Retinal pigment epithelial cell (primary cell): ENCODE measurements around the gene PCNX1.
"Not testable (repeated sequence)": the region's sequence is repeated elsewhere in the genome, so short reads cannot be mapped to it uniquely, and the experiment has no call there.

Experiments used
- DNase-seq: peaks from one replicate; pipeline ENCODE4 v3.0.0-alpha.2; 2010; ENCODE audit warnings: low read depth
- H3K4me3 ChIP-seq: 2 replicates; pipeline ENCODE4 v1.5.1; 2011; ENCODE audit warnings: mild to moderate bottlenecking, low read length, control low read depth, moderate library complexity
- TF ChIP-seq, protein P1 (sequence below): conservative IDR thresholded peaks from 2 replicates; pipeline ENCODE4 v1.5.1; 2011; ENCODE audit warnings: low read depth, low read length, control low read depth, inconsistent platforms

PCNX1 gene

DNA sequence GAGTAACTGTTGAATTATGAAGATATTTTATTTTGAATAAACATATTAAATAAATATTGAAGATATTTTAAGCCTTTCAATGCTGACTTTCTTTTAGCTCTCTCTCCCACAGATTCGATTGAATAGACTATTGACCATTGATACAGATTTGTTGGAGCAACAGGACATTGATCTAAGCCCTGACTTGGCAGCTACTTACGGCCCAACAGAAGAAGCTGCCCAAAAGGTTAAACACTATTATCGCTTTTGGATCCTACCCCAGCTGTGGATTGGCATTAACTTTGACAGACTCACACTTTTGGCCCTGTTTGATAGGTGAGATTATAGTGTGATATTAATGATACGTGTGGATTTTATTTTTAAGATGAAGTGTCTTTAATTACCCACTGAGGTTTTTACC lies 105.6 kb downstream of the PCNX1 start:
- TF ChIP-seq, protein P1, sequence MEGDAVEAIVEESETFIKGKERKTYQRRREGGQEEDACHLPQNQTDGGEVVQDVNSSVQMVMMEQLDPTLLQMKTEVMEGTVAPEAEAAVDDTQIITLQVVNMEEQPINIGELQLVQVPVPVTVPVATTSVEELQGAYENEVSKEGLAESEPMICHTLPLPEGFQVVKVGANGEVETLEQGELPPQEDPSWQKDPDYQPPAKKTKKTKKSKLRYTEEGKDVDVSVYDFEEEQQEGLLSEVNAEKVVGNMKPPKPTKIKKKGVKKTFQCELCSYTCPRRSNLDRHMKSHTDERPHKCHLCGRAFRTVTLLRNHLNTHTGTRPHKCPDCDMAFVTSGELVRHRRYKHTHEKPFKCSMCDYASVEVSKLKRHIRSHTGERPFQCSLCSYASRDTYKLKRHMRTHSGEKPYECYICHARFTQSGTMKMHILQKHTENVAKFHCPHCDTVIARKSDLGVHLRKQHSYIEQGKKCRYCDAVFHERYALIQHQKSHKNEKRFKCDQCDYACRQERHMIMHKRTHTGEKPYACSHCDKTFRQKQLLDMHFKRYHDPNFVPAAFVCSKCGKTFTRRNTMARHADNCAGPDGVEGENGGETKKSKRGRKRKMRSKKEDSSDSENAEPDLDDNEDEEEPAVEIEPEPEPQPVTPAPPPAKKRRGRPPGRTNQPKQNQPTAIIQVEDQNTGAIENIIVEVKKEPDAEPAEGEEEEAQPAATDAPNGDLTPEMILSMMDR = no peak
- DNase-seq = no peak
- H3K4me3 ChIP-seq = no peak overlapping the region

DNA sequence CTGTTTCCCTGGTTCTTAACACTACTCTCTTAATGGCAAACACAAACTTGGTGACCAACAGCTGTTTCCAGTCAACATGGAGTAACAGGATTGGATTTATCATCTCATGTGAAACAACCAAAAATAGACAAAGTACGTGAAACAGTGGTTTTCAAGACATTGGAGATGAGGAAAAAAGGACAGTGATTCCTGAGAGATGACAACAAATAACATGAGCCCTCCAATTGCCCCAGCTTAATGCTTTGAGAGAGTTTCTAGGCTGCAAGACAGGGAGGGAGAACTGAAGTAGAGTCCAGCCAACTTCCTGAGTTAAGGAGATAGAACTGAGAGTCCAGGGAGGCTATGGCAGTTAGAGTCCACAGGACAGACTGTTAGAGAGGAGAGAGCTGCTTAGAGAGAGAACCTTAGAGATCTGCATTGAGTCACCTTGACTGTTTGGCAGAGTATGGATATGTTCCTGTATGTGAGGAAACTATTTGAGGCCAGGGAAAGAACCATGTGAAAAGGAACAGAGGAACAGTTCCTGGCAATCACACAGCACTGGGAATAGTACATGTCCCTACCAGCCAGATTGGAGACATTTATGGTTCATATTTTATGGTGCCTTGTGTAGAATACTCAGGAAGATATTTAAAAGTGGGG lies 106.4 kb downstream of the PCNX1 start:
- TF ChIP-seq, protein P1 = no peak
- no peak overlapping the region for H3K4me3 ChIP-seq
- no peak for DNase-seq

DNA sequence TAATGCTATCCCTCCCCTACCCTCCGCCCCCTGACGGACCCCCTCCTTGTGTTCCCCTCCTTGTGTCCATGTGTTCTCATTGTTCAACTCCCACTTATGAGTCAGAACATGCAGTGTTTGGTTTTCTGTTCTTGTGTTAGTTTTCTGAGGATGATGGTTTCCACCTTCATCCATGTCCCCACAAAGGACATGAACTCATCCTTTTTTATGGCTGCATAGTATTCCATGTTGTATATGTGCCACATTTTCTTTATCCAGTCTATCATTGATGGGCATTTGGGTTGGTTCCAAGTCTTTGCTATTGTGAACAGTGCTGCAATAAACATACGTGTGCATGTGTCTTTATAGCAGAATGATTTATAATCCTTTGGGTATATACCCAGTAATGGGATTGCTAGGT lies 112.7 kb downstream of the PCNX1 start:
- H3K4me3 ChIP-seq, DNase-seq: not testable (repeated sequence)

DNA sequence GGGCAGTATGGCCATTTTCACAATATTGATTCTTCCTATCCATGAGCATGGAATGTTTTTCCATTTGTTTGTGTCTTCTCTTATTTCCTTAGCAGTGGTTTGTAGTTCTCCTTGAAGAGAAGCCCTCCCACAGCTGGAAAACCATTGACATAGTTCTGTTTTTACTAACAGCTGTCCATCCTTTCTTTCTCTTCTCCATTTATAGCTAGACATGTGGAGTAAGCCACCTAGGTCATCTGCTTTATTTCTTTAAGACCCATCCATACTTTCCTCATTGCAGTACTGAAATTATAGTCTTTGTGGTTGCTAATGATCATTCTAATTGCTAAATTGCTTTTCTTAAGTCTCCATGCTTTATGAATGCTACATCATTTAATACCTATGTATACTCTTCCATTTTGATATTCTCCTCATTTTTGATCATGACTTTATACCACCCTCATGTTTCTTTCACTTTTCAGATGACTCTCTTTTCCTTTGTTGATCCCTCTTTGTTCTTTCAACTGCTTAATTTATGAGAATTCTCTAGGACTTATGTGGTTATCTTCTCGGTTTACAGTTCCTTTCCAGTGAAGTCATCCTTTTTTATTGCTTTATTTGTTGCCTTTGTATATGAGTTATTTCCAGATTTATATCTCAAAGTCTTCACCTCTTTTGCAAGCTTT lies 114.2 kb downstream of the PCNX1 start:
- TF ChIP-seq, protein P1 = no peak
- no peak overlapping the region for H3K4me3 ChIP-seq
- no peak for DNase-seq

DNA sequence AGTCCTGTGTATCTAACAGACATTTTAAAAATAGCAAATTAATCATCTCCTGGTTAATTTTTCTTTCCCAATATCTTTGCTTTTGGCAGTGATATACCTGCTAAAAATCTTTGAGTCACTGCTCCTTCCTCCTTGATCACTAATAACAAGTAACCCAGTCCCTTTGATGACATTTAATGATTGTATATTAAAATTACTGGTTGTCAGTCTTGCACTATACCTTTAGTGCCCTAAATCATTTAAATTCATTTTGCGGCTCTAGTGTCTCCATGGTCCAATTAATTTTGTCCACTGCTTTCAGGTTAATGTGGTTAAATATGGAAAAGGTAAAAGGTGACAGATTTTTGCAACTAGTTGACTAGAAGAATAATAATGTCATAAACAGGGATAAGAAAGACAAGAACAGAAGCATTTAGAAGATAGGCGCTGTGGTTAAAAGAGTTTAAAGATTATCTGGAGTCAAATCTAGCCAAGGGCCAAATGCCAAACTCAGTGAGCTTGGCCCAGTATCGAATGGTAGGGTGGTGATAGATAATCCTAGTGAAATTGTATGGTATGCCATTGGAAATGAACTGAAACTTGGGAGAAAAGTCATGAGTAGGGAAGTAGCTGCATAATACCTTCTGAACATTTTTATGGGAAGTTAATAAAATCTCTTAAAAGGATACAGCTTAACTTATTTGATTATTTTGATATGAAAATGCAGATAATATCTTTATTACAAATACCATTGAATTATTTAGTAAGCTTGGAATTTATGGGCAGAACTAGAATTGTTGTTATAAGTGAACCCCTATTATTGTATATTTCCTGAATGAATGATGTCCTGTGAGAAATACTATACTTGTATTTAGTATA lies 115.0 kb downstream of the PCNX1 start:
- no peak for DNase-seq
- TF ChIP-seq, protein P1 = no peak
- H3K4me3 ChIP-seq = no peak overlapping the region

DNA sequence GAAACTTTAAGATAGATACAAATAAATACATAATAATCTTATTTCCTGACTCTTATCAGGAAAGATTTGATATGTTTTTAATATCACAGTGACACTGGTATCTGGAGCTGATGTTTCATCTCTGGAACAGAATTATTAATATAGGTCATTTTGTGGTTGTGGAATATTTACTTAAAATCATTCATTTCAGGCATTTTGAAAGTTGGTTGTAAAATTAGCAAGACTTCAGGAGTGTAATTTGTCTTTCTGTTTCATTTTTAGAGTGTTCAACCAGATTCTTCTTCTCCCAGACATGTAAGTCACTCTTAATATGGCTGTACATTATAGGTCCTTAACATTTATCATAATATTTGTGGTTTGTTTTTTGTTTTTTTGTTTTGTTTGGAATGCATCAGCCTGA lies 115.7 kb downstream of the PCNX1 start:
- H3K4me3 ChIP-seq = no peak overlapping the region
- DNase-seq = no peak
- TF ChIP-seq, protein P1 = no peak

DNA sequence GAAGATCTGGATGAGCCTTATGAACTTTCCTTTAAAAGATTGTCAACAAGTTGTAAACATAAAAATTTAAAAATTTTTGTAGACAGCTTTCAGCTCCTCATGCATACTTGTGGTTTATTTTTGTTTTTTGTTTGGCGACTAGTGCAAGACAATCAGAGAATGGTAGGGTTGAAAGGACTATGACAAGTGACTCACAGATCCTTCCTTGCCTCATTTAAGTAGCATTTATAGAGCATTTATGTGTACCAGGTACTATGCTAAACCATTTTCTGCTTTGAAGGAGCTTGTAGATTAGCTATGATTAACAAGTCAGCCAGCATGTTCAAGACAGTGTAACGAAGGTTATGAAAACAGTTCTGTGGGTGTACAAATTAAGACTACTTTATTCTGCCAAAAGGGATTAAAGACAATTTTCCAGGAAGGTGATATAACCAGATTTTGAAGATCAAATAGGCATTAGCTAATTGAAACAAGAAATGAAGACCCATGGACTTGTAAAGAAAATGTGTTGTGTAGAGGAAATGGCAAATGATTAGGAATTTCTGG lies 122.0 kb downstream of the PCNX1 start:
- DNase-seq = peak; percentile 56
- TF ChIP-seq, protein P1 = no peak
- no peak overlapping the region for H3K4me3 ChIP-seq
